Endothelial cell of umbilical vein (primary cell): ENCODE data around the gene STK10. TPM values are rescaled to one million over a fixed set of nuclear protein-coding genes. Genes with fewer than 3 reads are reported as not detected.
"Not testable (repeated sequence)": the region's sequence is repeated elsewhere in the genome, so short reads cannot be mapped to it uniquely, and the experiment has no call there.

Experiments
- BruUV-seq: library from RNA; stranded (reverse); fragments of 400-500 nt; replicated peaks from 2 replicates; lab custom pipeline; 2021; lab: Mats Ljungman, UMichigan
- CTCF ChIA-PET: fragments of 300-600, 350-600 bp; sonication (Branson Sonifier 250); formaldehyde crosslinking; loops from one replicate; lab custom pipeline; 2021; ENCODE audit warnings: antibody characterized with exemption, inconsistent platforms; lab: Charles Lee
- POLR2A ChIA-PET: fragments of 300-600, 350-600 bp; sonication (Branson Sonifier 250); formaldehyde crosslinking; loops from one replicate; lab custom pipeline; 2021; ENCODE audit warnings: antibody characterized with exemption, inconsistent platforms; lab: Charles Lee
- DNase-seq: peaks from one replicate; pipeline ENCODE4 v3.0.0-alpha.2; 2011; ENCODE audit warnings: low read depth, low spot score
- FAIRE-seq: peaks from 2 replicates; lab custom pipeline; 2011; peaks lifted over from hg19 to GRCh38; lab: Jason Lieb, UNC
- H2AFZ ChIP-seq: 2 replicates; pipeline ENCODE4 v1.6.0; 2012; ENCODE audit warnings: low read depth, low read length, control low read depth, inconsistent platforms
- H3K27ac ChIP-seq: 2 replicates; pipeline ENCODE4 v1.5.1; 2011; ENCODE audit warnings: low read depth, mild to moderate bottlenecking, control low read depth, low read length, moderate library complexity; ENCODE audit not compliant: insufficient read depth
- H3K27me3 ChIP-seq, 2 experiments: 2 replicates each; pipeline versions ENCODE4 v1.6.0 to v1.6.1; 2011; ENCODE audit warnings: low read length in 2 of 2, mixed read lengths in 1 of 2; ENCODE audit not compliant: control insufficient read depth in 2 of 2, insufficient read depth in 2 of 2
- H3K36me3 ChIP-seq, 2 experiments: 2 replicates in 1 of 2; 3 replicates in 1 of 2; pipeline ENCODE4 v1.5.1; 2011; ENCODE audit warnings: low read length in 2 of 2, mild to moderate bottlenecking in 1 of 2, moderate library complexity in 1 of 2; ENCODE audit not compliant: control insufficient read depth in 2 of 2, insufficient read depth in 2 of 2; ENCODE audit errors: extremely low read depth in 1 of 2
- H3K4me1 ChIP-seq: 3 replicates; pipeline ENCODE4 v1.5.1; 2011; ENCODE audit warnings: mild to moderate bottlenecking, low read length; ENCODE audit not compliant: control insufficient read depth, insufficient read depth; ENCODE audit errors: extremely low read depth
- H3K4me2 ChIP-seq: 2 replicates; pipeline ENCODE4 v1.6.1; 2011; ENCODE audit warnings: low read length, control low read depth, mixed read lengths; ENCODE audit not compliant: insufficient read depth
- H3K4me3 ChIP-seq, 3 experiments: fragments of 200-600 bp in 1 of 3; sonication (generic), shearing (Covaris generic) in 1 of 3; replicated peaks in 1 of 3; 2 replicates each; pipeline ENCODE4 v1.5.1; 2011 to 2016; ENCODE audit warnings: control low read depth in 3 of 3, low read length in 3 of 3, mild to moderate bottlenecking in 2 of 3, inconsistent platforms in 1 of 3, low read depth in 1 of 3, moderate library complexity in 1 of 3; ENCODE audit not compliant: insufficient read depth in 1 of 3
- H3K79me2 ChIP-seq: 2 replicates; pipeline ENCODE4 v1.6.0; 2012; ENCODE audit warnings: low read length, inconsistent platforms; ENCODE audit not compliant: control insufficient read depth, insufficient read depth
- H3K9ac ChIP-seq: replicated peaks from 2 replicates; pipeline ENCODE3; 2011; ENCODE audit warnings: low read length, control low read depth; ENCODE audit not compliant: insufficient read depth; ENCODE audit errors: extremely low read depth
- H3K9me1 ChIP-seq: replicated peaks from 3 replicates; pipeline ENCODE4 v1.6.0; 2011; ENCODE audit warnings: mild to moderate bottlenecking, low read length; ENCODE audit not compliant: control insufficient read depth, insufficient read depth; ENCODE audit errors: extremely low read depth
- H3K9me3 ChIP-seq: replicated peaks from 2 replicates; pipeline ENCODE4 v1.5.1; 2012; ENCODE audit warnings: low read length, inconsistent platforms; ENCODE audit not compliant: control insufficient read depth, insufficient read depth
- H4K20me1 ChIP-seq: replicated peaks from 2 replicates; pipeline ENCODE3; 2011; ENCODE audit warnings: mild to moderate bottlenecking, low read length; ENCODE audit not compliant: control insufficient read depth, insufficient read depth; ENCODE audit errors: extremely low read depth
- CTCF ChIP-seq, 2 donors: IDR thresholded peaks; 1 replicate in 1 of 2; 2 replicates in 1 of 2; pipeline ENCODE4 v1.5.1; 2011; ENCODE audit warnings: low read length in 2 of 2, mild to moderate bottlenecking in 2 of 2, moderate library complexity in 2 of 2, control low read depth in 1 of 2, inconsistent platforms in 1 of 2, low read depth in 1 of 2; ENCODE audit not compliant: insufficient read depth in 1 of 2; ENCODE audit errors: extremely low read depth in 1 of 2
- EZH2 ChIP-seq: IDR thresholded peaks from 2 replicates; pipeline ENCODE4 v1.6.1; 2012; ENCODE audit warnings: borderline replicate concordance, low read depth, mild to moderate bottlenecking, moderate library complexity, low read length, inconsistent platforms; ENCODE audit not compliant: severe bottlenecking
- FOS ChIP-seq: IDR thresholded peaks from 2 replicates; pipeline ENCODE4 v1.6.1; 2011; ENCODE audit warnings: mild to moderate bottlenecking, low read length, moderate library complexity, borderline replicate concordance; ENCODE audit not compliant: insufficient read depth
- GATA2 ChIP-seq: IDR thresholded peaks from 2 replicates; pipeline ENCODE4 v1.7.0; 2011; ENCODE audit warnings: low read depth, mild to moderate bottlenecking, moderate library complexity, mixed read lengths, low read length; ENCODE audit not compliant: insufficient read length, insufficient read depth
- JUN ChIP-seq: IDR thresholded peaks from 2 replicates; pipeline ENCODE4 v1.6.1; 2011; ENCODE audit warnings: borderline replicate concordance, low read depth; ENCODE audit not compliant: insufficient read length, insufficient read depth
- MAX ChIP-seq: IDR thresholded peaks from 2 replicates; pipeline ENCODE4 v1.6.1; 2011; ENCODE audit not compliant: insufficient read depth, insufficient read length
- MYC ChIP-seq: IDR thresholded peaks from one replicate; pipeline ENCODE4 v1.6.1; 2011; ENCODE audit warnings: mild to moderate bottlenecking, low read depth, low read length
- POLR2A ChIP-seq: IDR thresholded peaks from 2 replicates; pipeline ENCODE4 v1.6.1; 2012; ENCODE audit warnings: low read depth, mild to moderate bottlenecking, control low read depth, low read length
- POLR2AphosphoS5 ChIP-seq: IDR thresholded peaks from 2 replicates; pipeline ENCODE4 v1.6.1; 2012; ENCODE audit warnings: low read depth, mild to moderate bottlenecking, control low read depth, low read length, moderate library complexity; ENCODE audit not compliant: insufficient read depth
- dilution Hi-C: fragments of 300-500 bp; cut with MboI; formaldehyde crosslinking; loops from one replicate; pipeline ENCODE4 v1.15.0; 2019; ENCODE audit warnings: low sequenced_read_pairs; ENCODE audit not compliant: extremely low pct_ligation_motif_present
- intact Hi-C: fragments of 100-400 bp; cut with micrococcal nuclease; formaldehyde crosslinking; loops from one replicate; pipeline ENCODE4 v1.10.0; 2022
- polyA plus RNA-seq, 4 experiments: library from polyadenylated mRNA; depleted of rRNA in 3 of 4; stranded (reverse) in 3 of 4; unstranded in 1 of 4; fragments of >200 nt; gene quantifications; 2 replicates each; pipeline versions ENCODE4 v1.2.1 to v1.2.3, GENCODE V29; 2011 to 2012; ENCODE audit warnings: missing spikeins in 1 of 4
- total RNA-seq: library from RNA; stranded (reverse); gene quantifications from 2 replicates; pipeline ENCODE4 v1.2.3, GENCODE V29; 2021

Gene STK10
- total and polyA plus RNA-seq, 2 donors (not counting 3 experiments of a cell fraction or from before 2014, with no cell fraction given) = 16.9 to 47.2 TPM

- H2AFZ ChIP-seq = no peak overlapping the region
- CTCF ChIA-PET = interaction anchor here (0.6 to 2.5 kb wide), 6 partner anchors 11 to 312 kb away, joined by 3 to 7 read pairs (median 3); no protein-coding TSS in a partner anchor
- no peaks in the 10 kb centered on the region for H3K9me1 ChIP-seq
- H3K27ac ChIP-seq = no peak overlapping the region
- FAIRE-seq = no peak
- peaks cover 6 to 10% of the 10 kb centered on the region in 2 experiments for H3K27me3 ChIP-seq
- no peak overlapping the region for H3K4me3 ChIP-seq
- peaks cover 4% of the 10 kb centered on the region for H3K4me1 ChIP-seq
- dilution Hi-C loops = no loop called here
- H3K4me2 ChIP-seq = no peak overlapping the region
- POLR2A ChIA-PET = interaction anchor here (0.6 kb wide), 1 partner anchor 8 kb away, joined by 3 read pairs; no protein-coding TSS in a partner anchor
- intact Hi-C loops = no loop called here
- TF ChIP-seq JUN = no peak
- TF ChIP-seq FOS = no peak
- no peak for TF ChIP-seq GATA2
- TF ChIP-seq CTCF (IDR thresholded peaks at IDR 0.05; ENCODE audit: extremely low read depth in 1 of 2, insufficient read depth in 1 of 2, low read depth in 1 of 2, low read length in 2 of 2) = no peak
- no peak for TF ChIP-seq EZH2
- no peak for TF ChIP-seq POLR2AphosphoS5
- no peak for TF ChIP-seq MYC
- TF ChIP-seq MAX = no peak
- TF ChIP-seq POLR2A = no peak
- no peaks in the 10 kb centered on the region for H3K9me3 ChIP-seq
- no TSS peak for BruUV-seq
- DNase-seq = no peak
- no peak overlapping the region for H3K9ac ChIP-seq
- H3K79me2 ChIP-seq = no peaks in the 10 kb centered on the region
- H4K20me1 ChIP-seq = no peaks in the 10 kb centered on the region
- H3K36me3 ChIP-seq = no peaks in the 10 kb centered on the region
Observed at GRCh38 chr5:172028167-172028566, 159.9 kb downstream of the STK10 start.

- POLR2A ChIA-PET = interaction anchor here (0.6 kb wide), 1 partner anchor 8 kb away, joined by 3 read pairs; no protein-coding TSS in a partner anchor
- H3K9me1 ChIP-seq, intact Hi-C loops, H3K9me3 ChIP-seq, H3K27ac ChIP-seq, dilution Hi-C loops, H2AFZ ChIP-seq, H3K4me1 ChIP-seq, BruUV-seq, FAIRE-seq, H3K4me3 ChIP-seq, H3K9ac ChIP-seq, H4K20me1 ChIP-seq, H3K36me3 ChIP-seq, H3K4me2 ChIP-seq, H3K79me2 ChIP-seq: not testable (repeated sequence)
- CTCF ChIA-PET = interaction anchor here (0.6 to 1.9 kb wide), 8 partner anchors 9 to 273 kb away, joined by 3 to 23 read pairs (median 5); partner anchors contain the start of gene STK10
- peak; percentile 21 for DNase-seq
- H3K27me3 ChIP-seq = peaks cover 0 to 10% of the 10 kb centered on the region in 2 experiments
Observed at GRCh38 chr5:172020110-172020786, 167.8 kb downstream of the STK10 start.
